ENCODE measurements around the gene LARP4B. TPM values are rescaled to one million over a fixed set of nuclear protein-coding genes. Genes with fewer than 3 reads are reported as not detected.

LARP4B gene
- total and polyA plus RNA-seq, 3 donors from 2014 or later, result 54.2 to 98.6 (median 95.3) TPM

GRCh38 chr10:836782-837181 lies 94.7 kb downstream of the LARP4B start:
- Histone ChIP-seq H3K4me3 (no peak overlapping the region), H3K27ac (no peak overlapping the region), H3K36me3 (ENCODE audit: low read depth, missing control alignments) (no peaks in the 10 kb centered on the region), H3K4me1 (no peaks in the 10 kb centered on the region), H3K9me3 (no peaks in the 10 kb centered on the region), H3K27me3 (no peaks in the 10 kb centered on the region)
- no peak for DNase-seq
- intact Hi-C loops (cut with DNase I; ENCODE audit: low total_unique reads), result no loop called here
- TF ChIP-seq, protein P1, sequence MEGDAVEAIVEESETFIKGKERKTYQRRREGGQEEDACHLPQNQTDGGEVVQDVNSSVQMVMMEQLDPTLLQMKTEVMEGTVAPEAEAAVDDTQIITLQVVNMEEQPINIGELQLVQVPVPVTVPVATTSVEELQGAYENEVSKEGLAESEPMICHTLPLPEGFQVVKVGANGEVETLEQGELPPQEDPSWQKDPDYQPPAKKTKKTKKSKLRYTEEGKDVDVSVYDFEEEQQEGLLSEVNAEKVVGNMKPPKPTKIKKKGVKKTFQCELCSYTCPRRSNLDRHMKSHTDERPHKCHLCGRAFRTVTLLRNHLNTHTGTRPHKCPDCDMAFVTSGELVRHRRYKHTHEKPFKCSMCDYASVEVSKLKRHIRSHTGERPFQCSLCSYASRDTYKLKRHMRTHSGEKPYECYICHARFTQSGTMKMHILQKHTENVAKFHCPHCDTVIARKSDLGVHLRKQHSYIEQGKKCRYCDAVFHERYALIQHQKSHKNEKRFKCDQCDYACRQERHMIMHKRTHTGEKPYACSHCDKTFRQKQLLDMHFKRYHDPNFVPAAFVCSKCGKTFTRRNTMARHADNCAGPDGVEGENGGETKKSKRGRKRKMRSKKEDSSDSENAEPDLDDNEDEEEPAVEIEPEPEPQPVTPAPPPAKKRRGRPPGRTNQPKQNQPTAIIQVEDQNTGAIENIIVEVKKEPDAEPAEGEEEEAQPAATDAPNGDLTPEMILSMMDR (IDR thresholded peaks at IDR 0.05), result no peak
- TF ChIP-seq POLR2A (IDR thresholded peaks at IDR 0.05), result no peak
- 78% methylated on average over 7 of the region's 7 CpGs for WGBS, 2 donors

- Histone ChIP-seq H3K36me3 (ENCODE audit: low read depth, missing control alignments) (no peaks in the 10 kb centered on the region), H3K4me1 (no peaks in the 10 kb centered on the region), H3K4me3 (no peak overlapping the region), H3K27ac (no peak overlapping the region), H3K27me3 (no peaks in the 10 kb centered on the region), H3K9me3 (no peaks in the 10 kb centered on the region)
- 97 to 99% methylated on average over 5 of the region's 5 CpGs for WGBS, 2 donors
- no peak for TF ChIP-seq POLR2A (IDR thresholded peaks at IDR 0.05)
- TF ChIP-seq, protein P1 (IDR thresholded peaks at IDR 0.05), result no peak
- intact Hi-C loops (cut with DNase I; ENCODE audit: low total_unique reads), result no loop called here
- DNase-seq, result no peak
Observed at GRCh38 chr10:834493-834892, 97.0 kb downstream of the LARP4B start.

- DNase-seq, result no peak
- H3K4me1 ChIP-seq, result no peaks in the 10 kb centered on the region
- no peaks in the 10 kb centered on the region for H3K9me3 ChIP-seq
- intact Hi-C loops (cut with DNase I; ENCODE audit: low total_unique reads), result no loop called here
- H3K27me3 ChIP-seq, result no peaks in the 10 kb centered on the region
- no peak overlapping the region for H3K4me3 ChIP-seq
- WGBS, 2 donors, result 96 to 98% methylated on average over 10 of the region's 10 CpGs
- no peak overlapping the region for H3K27ac ChIP-seq
- H3K36me3 ChIP-seq (ENCODE audit: low read depth, missing control alignments), result no peaks in the 10 kb centered on the region
- TF ChIP-seq, protein P1 (IDR thresholded peaks at IDR 0.05), result no peak
- TF ChIP-seq POLR2A (IDR thresholded peaks at IDR 0.05), result no peak
Observed at GRCh38 chr10:829241-829640, 102.3 kb downstream of the LARP4B start.

DNA sequence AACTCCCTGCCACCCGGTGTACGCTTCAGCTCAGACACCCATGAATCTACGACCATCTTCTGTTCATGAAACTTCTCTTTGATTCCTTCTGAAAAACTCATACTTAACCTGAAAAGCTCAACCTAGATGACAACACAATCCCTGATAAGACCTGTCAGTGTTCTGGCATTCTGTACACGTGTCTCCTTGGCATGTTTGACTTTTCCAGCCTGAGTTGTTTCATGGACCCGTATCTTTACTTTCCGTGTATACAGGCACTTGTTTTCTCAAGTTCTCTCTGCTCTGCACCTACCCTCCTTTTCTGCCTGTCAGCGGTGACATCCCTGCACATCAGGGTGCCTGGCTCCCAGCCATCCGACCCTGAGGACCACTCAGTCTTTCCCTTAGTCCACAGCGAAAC lies 103.3 kb downstream of the LARP4B start:
- Histone ChIP-seq H3K27me3 (no peaks in the 10 kb centered on the region), H3K27ac (no peak overlapping the region), H3K9me3 (no peaks in the 10 kb centered on the region), H3K4me3 (no peak overlapping the region), H3K36me3 (ENCODE audit: low read depth, missing control alignments) (no peaks in the 10 kb centered on the region), H3K4me1 (no peaks in the 10 kb centered on the region)
- intact Hi-C loops (cut with DNase I; ENCODE audit: low total_unique reads), result no loop called here
- 96 to 97% methylated on average over 9 of the region's 9 CpGs for WGBS, 2 donors
- no peak for TF ChIP-seq POLR2A (IDR thresholded peaks at IDR 0.05)
- TF ChIP-seq, protein P1 (IDR thresholded peaks at IDR 0.05), result no peak
- DNase-seq, result no peak

GRCh38 chr10:824946-825345 lies 106.6 kb downstream of the LARP4B start:
- Histone ChIP-seq H3K4me1 (no peaks in the 10 kb centered on the region), H3K27ac (no peak overlapping the region), H3K9me3 (no peaks in the 10 kb centered on the region), H3K27me3 (no peaks in the 10 kb centered on the region), H3K4me3 (no peak overlapping the region), H3K36me3 (ENCODE audit: low read depth, missing control alignments) (no peaks in the 10 kb centered on the region)
- WGBS, 2 donors, result 95 to 96% methylated on average over 7 of the region's 7 CpGs
- intact Hi-C loops (cut with DNase I; ENCODE audit: low total_unique reads), result no loop called here
- DNase-seq, result no peak
- no peak for TF ChIP-seq POLR2A (IDR thresholded peaks at IDR 0.05)
- TF ChIP-seq, protein P1 (IDR thresholded peaks at IDR 0.05), result no peak

Measured in testis (tissue), 3 donors.